HS-5 (cell line): ENCODE measurements around the gene KIF9.
"Not testable (repeated sequence)": the region's sequence is repeated elsewhere in the genome, so short reads cannot be mapped to it uniquely, and the experiment has no call there.

Experiments used
- DNase-seq: peaks from one replicate; pipeline ENCODE4 v3.0.0-alpha.2; 2012; ENCODE audit warnings: low read depth

KIF9 gene

GRCh38 chr3:47181685-47182084, 100.9 kb downstream of the KIF9 start:
- DNase-seq: not testable (repeated sequence)

GRCh38 chr3:47180011-47180410, 102.6 kb downstream of the KIF9 start:
- DNase-seq: not testable (repeated sequence)
